SU-DHL-6 (cell line): ENCODE results near the gene NTM.

Source experiments
- EZH2phosphoT487 ChIP-seq: fragments of 200-600 bp; sonication (generic), shearing (Covaris generic); conservative IDR thresholded peaks from 2 replicates; pipeline ENCODE4 v1.6.1; 2018; ENCODE audit warnings: mild to moderate bottlenecking, antibody characterized with exemption, low read length, moderate library complexity, mixed read lengths
- TF ChIP-seq, protein P1 (sequence below): fragments of 200-600 bp; sonication (generic); IDR thresholded peaks from one replicate; pipeline ENCODE4 v1.5.1; 2017; ENCODE audit warnings: antibody characterized with exemption, mild to moderate bottlenecking, low read length, moderate library complexity; ENCODE audit not compliant: insufficient read depth, poor library complexity, severe bottlenecking

GRCh38 chr11:131446590-131447275 is 76.3 kb downstream of the NTM start:
- TF ChIP-seq, protein P1, sequence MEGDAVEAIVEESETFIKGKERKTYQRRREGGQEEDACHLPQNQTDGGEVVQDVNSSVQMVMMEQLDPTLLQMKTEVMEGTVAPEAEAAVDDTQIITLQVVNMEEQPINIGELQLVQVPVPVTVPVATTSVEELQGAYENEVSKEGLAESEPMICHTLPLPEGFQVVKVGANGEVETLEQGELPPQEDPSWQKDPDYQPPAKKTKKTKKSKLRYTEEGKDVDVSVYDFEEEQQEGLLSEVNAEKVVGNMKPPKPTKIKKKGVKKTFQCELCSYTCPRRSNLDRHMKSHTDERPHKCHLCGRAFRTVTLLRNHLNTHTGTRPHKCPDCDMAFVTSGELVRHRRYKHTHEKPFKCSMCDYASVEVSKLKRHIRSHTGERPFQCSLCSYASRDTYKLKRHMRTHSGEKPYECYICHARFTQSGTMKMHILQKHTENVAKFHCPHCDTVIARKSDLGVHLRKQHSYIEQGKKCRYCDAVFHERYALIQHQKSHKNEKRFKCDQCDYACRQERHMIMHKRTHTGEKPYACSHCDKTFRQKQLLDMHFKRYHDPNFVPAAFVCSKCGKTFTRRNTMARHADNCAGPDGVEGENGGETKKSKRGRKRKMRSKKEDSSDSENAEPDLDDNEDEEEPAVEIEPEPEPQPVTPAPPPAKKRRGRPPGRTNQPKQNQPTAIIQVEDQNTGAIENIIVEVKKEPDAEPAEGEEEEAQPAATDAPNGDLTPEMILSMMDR, result no peak
- TF ChIP-seq EZH2phosphoT487, result no peak
